Upper lobe of left lung (tissue), 6 donors: Measurements from ENCODE around the gene GABRB1. TPM values are rescaled to one million over a fixed set of nuclear protein-coding genes. Genes with fewer than 3 reads are reported as not detected.

Experiments
- ATAC-seq, 2 donors: fragments of 200-7000 bp; cut with Tn5 transposase; one replicate each; pipeline ENCODE4 v1.9.1; 2022; ENCODE audit warnings: mild to moderate bottlenecking in 2 of 2, moderate library complexity in 2 of 2; ENCODE audit not compliant: low FRiP score in 2 of 2
- DNase-seq, 2 donors: peaks; one replicate each; pipeline ENCODE4 v3.0.0-alpha.2; 2019 to 2020
- H3K27ac ChIP-seq, 4 donors: fragments of 200-600 bp; sonication (generic); one replicate each; pipeline ENCODE4 v1.5.1; 2016 to 2019
- H3K27me3 ChIP-seq, 4 donors: fragments of 200-600 bp; sonication (generic); one replicate each; pipeline ENCODE4 v1.5.1; 2017 to 2019
- H3K36me3 ChIP-seq, 4 donors: fragments of 200-600 bp; sonication (generic); one replicate each; pipeline ENCODE4 v1.5.1; 2016 to 2019
- H3K4me1 ChIP-seq, 4 donors: fragments of 200-600 bp; sonication (generic); one replicate each; pipeline ENCODE4 v1.5.1; 2018 to 2019
- H3K4me3 ChIP-seq, 4 donors: fragments of 200-600 bp; sonication (generic); one replicate each; pipeline ENCODE4 v1.5.1; 2017 to 2019; ENCODE audit warnings: mild to moderate bottlenecking in 2 of 4, moderate library complexity in 1 of 4
- H3K9me3 ChIP-seq, 4 donors: fragments of 200-600 bp; sonication (generic); one replicate each; pipeline ENCODE4 v1.5.1; 2018 to 2019
- CTCF ChIP-seq, 6 experiments: fragments of 450-650 bp in 4 of 6; fragments of 200-600 bp in 2 of 6; sonication (generic) in 2 of 6; IDR thresholded peaks; one replicate each; pipeline ENCODE4 v1.5.1; 2016 to 2019; ENCODE audit warnings: antibody characterized with exemption in 6 of 6
- EP300 ChIP-seq, 4 donors: sonication (generic); formaldehyde crosslinking; IDR thresholded peaks; one replicate each; pipeline ENCODE4 v1.5.1; 2017; ENCODE audit warnings: antibody characterized with exemption in 4 of 4, control low read depth in 2 of 4
- POLR2A ChIP-seq, 4 donors: fragments of 450-650 bp; IDR thresholded peaks; one replicate each; pipeline ENCODE4 v1.5.1; 2016 to 2017; ENCODE audit warnings: antibody characterized with exemption in 4 of 4, mild to moderate bottlenecking in 2 of 4
- POLR2AphosphoS5 ChIP-seq, 2 donors: sonication (generic); formaldehyde crosslinking; IDR thresholded peaks; one replicate each; pipeline ENCODE4 v1.5.1; 2017; ENCODE audit warnings: antibody characterized with exemption in 2 of 2
- WGBS, 2 donors: methylation state at CpG; one replicate each; pipeline ENCODE4 v1.1.5; 2017 to 2018; 5-methylcytosine and 5-hydroxymethylcytosine counted together
- total RNA-seq, 6 donors: library from RNA; depleted of rRNA in 4 of 6; stranded (reverse); fragments of >200 nt in 4 of 6; gene quantifications; one replicate each; pipeline versions ENCODE4 v1.1.0 to v1.2.1, GENCODE V29; 2016 to 2021
- donor health status: DM: no; HTN: no; CAD: no; lungs with moderate emphysema.
- donor health status: DM: no; HTN: yes; CAD: no; lungs with severe emphysema.

GABRB1 gene
- total RNA-seq, 6 donors from 2014 or later = not detected

GRCh38 chr4:47198791-47199190, 167.4 kb downstream of the GABRB1 start:
- Histone ChIP-seq H3K27me3 (no peaks in the 10 kb centered on the region), H3K4me1 (no peaks in the 10 kb centered on the region), H3K9me3 (no peaks in the 10 kb centered on the region), H3K36me3 (no peaks in the 10 kb centered on the region), H3K27ac (no peak overlapping the region), H3K4me3 (no peak overlapping the region)
- TF ChIP-seq CTCF (IDR thresholded peaks at IDR 0.05) = no peak
- TF ChIP-seq POLR2AphosphoS5 (IDR thresholded peaks at IDR 0.05) = no peak
- no peak for TF ChIP-seq EP300 (IDR thresholded peaks at IDR 0.05)
- no peak for TF ChIP-seq POLR2A (IDR thresholded peaks at IDR 0.05)
- DNase-seq (no peak), ATAC-seq (no peak)
- 57 to 65% methylated on average over 5 of the region's 5 CpGs for WGBS, 2 donors

- H3K4me1 ChIP-seq = no peaks in the 10 kb centered on the region
- no peaks in the 10 kb centered on the region for H3K36me3 ChIP-seq
- DNase-seq (no peak), ATAC-seq (no peak)
- no peak overlapping the region for H3K27ac ChIP-seq
- 79 to 86% methylated on average over 2 of the region's 2 CpGs for WGBS, 2 donors
- H3K9me3 ChIP-seq = no peaks in the 10 kb centered on the region
- H3K4me3 ChIP-seq = no peak overlapping the region
- H3K27me3 ChIP-seq = no peaks in the 10 kb centered on the region
- TF ChIP-seq EP300 (IDR thresholded peaks at IDR 0.05) = no peak
- no peak for TF ChIP-seq CTCF (IDR thresholded peaks at IDR 0.05)
- TF ChIP-seq POLR2AphosphoS5 (IDR thresholded peaks at IDR 0.05) = no peak
- no peak for TF ChIP-seq POLR2A (IDR thresholded peaks at IDR 0.05)
Observed at GRCh38 chr4:47203593-47203992, 172.2 kb downstream of the GABRB1 start.

- Histone ChIP-seq H3K4me1 (no peaks in the 10 kb centered on the region), H3K9me3 (no peaks in the 10 kb centered on the region), H3K4me3 (no peak overlapping the region), H3K27me3 (no peaks in the 10 kb centered on the region), H3K36me3 (no peaks in the 10 kb centered on the region), H3K27ac (no peak overlapping the region)
- ATAC-seq (no peak), DNase-seq (no peak)
- WGBS, 2 donors = 85 to 90% methylated on average over 1 of the region's 1 CpG
- TF ChIP-seq CTCF (IDR thresholded peaks at IDR 0.05) = no peak
- no peak for TF ChIP-seq POLR2AphosphoS5 (IDR thresholded peaks at IDR 0.05)
- no peak for TF ChIP-seq POLR2A (IDR thresholded peaks at IDR 0.05)
- TF ChIP-seq EP300 (IDR thresholded peaks at IDR 0.05) = no peak
Observed at GRCh38 chr4:47207555-47207954, 176.2 kb downstream of the GABRB1 start.

GRCh38 chr4:47209833-47210232, 178.5 kb downstream of the GABRB1 start:
- H3K27ac ChIP-seq = no peak overlapping the region
- DNase-seq = no peak
- H3K9me3 ChIP-seq = no peaks in the 10 kb centered on the region
- TF ChIP-seq POLR2AphosphoS5 (IDR thresholded peaks at IDR 0.05) = no peak
- TF ChIP-seq EP300 (IDR thresholded peaks at IDR 0.05) = no peak
- TF ChIP-seq POLR2A (IDR thresholded peaks at IDR 0.05) = no peak
- no peak for TF ChIP-seq CTCF (IDR thresholded peaks at IDR 0.05)
- H3K27me3 ChIP-seq = no peaks in the 10 kb centered on the region
- ATAC-seq = no peak
- H3K36me3 ChIP-seq = no peaks in the 10 kb centered on the region
- no peak overlapping the region for H3K4me3 ChIP-seq
- H3K4me1 ChIP-seq = no peaks in the 10 kb centered on the region
- WGBS, 2 donors = 53% methylated on average over 1 of the region's 1 CpG

GRCh38 chr4:47210828-47211227, 179.5 kb downstream of the GABRB1 start:
- TF ChIP-seq POLR2AphosphoS5 (IDR thresholded peaks at IDR 0.05) = no peak
- TF ChIP-seq CTCF (IDR thresholded peaks at IDR 0.05) = no peak
- TF ChIP-seq POLR2A (IDR thresholded peaks at IDR 0.05) = no peak
- no peak for TF ChIP-seq EP300 (IDR thresholded peaks at IDR 0.05)
- ATAC-seq = no peak
- H3K27ac ChIP-seq = no peak overlapping the region
- 35 to 43% methylated on average over 3 of the region's 3 CpGs for WGBS, 2 donors
- no peaks in the 10 kb centered on the region for H3K27me3 ChIP-seq
- no peaks in the 10 kb centered on the region for H3K4me1 ChIP-seq
- H3K4me3 ChIP-seq = no peak overlapping the region
- DNase-seq = no peak
- no peaks in the 10 kb centered on the region for H3K36me3 ChIP-seq
- H3K9me3 ChIP-seq = no peaks in the 10 kb centered on the region
